Measurements from ENCODE around the gene MRPL28. TPM values are rescaled to one million over a fixed set of nuclear protein-coding genes. Genes with fewer than 3 reads are reported as not detected.

Gene MRPL28
- total and polyA plus RNA-seq, 4 donors: 35.5 to 107 (median 40.3) TPM

DNA sequence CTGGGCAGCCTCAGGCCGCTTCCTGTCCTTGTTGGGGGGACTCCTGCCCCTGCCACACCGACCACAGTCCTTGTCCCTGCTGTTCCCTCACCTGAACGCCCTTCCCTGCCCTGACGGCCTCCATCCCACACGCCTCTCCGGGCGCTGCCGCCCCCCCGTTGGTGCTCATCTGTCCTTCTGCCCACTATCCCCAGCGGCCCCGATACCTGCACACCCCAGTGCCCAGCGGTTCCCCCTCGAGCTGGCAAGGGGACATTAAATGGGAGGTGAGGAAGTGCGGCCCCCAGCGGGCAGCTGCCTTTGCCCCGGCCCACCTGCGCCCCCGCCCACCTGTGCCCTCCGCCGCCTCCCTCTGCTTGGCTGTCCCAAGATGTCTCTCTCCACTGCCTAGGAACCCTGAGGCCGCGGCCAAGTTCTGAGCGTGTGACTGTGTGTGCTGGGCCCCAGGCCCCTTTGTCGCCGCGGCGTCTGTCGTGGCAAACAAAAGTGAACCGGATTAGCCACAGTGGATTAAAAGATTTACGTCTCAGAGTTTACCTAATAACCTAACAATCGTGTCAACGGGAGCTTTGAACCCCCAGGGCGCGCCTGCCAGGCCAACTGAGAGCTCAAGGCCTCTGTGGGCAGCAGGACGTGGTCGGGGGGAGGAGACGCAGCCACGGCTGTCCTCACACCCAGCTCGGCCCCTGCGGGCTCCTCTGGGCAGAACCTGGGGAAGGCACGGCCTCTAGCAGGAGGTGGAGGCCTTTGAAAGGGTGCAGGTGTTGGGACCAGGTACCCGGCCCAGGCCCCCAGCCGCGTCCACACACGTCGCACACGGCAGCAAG lies 10.3 kb downstream of the MRPL28 start:
- ATAC-seq (ENCODE audit: low FRiP score) (no peak), DNase-seq (peak in 1 of 2 donors; percentile 74)
- no peaks in the 10 kb centered on the region for H3K36me3 ChIP-seq (ENCODE audit: control insufficient read depth in 1 of 2, insufficient read depth in 2 of 2, low read length in 1 of 2)
- H3K4me1 ChIP-seq (ENCODE audit: control insufficient read depth in 1 of 2, insufficient read depth in 2 of 2, low read length in 2 of 2): no peaks in the 10 kb centered on the region
- intact Hi-C loops (cut with DNase I): loop anchor here (5.0 kb wide), 1 partner anchor 253 kb away; no protein-coding TSS in a partner anchor
- H3K27ac ChIP-seq (ENCODE audit: low read depth in 1 of 2, low read length in 2 of 2): no peak overlapping the region
- no peak overlapping the region for H3K4me3 ChIP-seq (ENCODE audit: low read length in 2 of 2)
- 94 to 96% methylated on average over 47 of the region's 47 CpGs for WGBS, 2 donors
- H3K9me3 ChIP-seq (ENCODE audit: control insufficient read depth, low read length): no peaks in the 10 kb centered on the region
- H3K27me3 ChIP-seq (ENCODE audit: control insufficient read depth in 1 of 2, insufficient read depth in 2 of 2, low read length in 1 of 2): no peaks in the 10 kb centered on the region

DNA sequence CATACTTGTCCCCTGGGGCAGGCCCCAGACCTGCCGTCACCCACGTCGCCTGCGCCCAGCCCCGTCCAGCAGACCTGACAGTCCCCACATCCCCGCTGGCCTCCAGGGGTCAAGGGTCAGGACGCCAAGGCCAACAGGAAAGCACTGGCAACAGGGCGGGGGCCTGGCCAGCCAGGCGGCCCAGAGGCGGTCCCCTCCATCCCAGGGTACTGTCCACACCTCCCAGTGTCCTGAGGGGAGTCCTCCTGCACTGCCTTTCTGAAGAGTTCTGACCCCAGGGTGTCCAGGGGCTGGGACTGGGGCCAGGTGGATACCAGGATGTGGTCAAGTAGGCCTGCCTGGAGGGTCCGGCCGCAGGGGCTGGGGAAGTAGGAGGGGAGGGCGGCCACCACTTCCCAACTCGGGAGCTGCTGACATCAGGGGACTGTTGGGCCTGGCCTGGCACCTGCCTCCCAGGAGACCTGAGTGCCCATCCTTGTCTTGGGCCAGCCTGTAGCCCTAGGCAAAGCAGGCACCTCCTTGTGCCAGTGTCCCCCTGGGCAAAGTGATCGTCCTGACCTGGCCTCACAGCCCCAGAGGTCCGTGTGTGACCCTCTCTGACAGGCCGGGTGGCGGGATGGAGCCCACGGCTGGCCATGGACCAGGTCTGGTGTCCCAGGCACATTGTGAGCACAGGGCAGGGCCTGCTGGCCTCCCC lies 11.1 kb downstream of the MRPL28 start:
- no peaks in the 10 kb centered on the region for H3K36me3 ChIP-seq (ENCODE audit: control insufficient read depth in 1 of 2, insufficient read depth in 2 of 2, low read length in 1 of 2)
- 83 to 86% methylated on average over 19 of the region's 19 CpGs for WGBS, 2 donors
- no peaks in the 10 kb centered on the region for H3K27me3 ChIP-seq (ENCODE audit: control insufficient read depth in 1 of 2, insufficient read depth in 2 of 2, low read length in 1 of 2)
- no peak overlapping the region for H3K27ac ChIP-seq (ENCODE audit: low read depth in 1 of 2, low read length in 2 of 2)
- no peak for ATAC-seq (ENCODE audit: low FRiP score)
- DNase-seq: peak in 1 of 2 donors; percentile 72
- no peaks in the 10 kb centered on the region for H3K9me3 ChIP-seq (ENCODE audit: control insufficient read depth, low read length)
- no peak overlapping the region for H3K4me3 ChIP-seq (ENCODE audit: low read length in 2 of 2)
- H3K4me1 ChIP-seq (ENCODE audit: control insufficient read depth in 1 of 2, insufficient read depth in 2 of 2, low read length in 2 of 2): no peaks in the 10 kb centered on the region
- intact Hi-C loops (cut with DNase I): no loop called here

DNA sequence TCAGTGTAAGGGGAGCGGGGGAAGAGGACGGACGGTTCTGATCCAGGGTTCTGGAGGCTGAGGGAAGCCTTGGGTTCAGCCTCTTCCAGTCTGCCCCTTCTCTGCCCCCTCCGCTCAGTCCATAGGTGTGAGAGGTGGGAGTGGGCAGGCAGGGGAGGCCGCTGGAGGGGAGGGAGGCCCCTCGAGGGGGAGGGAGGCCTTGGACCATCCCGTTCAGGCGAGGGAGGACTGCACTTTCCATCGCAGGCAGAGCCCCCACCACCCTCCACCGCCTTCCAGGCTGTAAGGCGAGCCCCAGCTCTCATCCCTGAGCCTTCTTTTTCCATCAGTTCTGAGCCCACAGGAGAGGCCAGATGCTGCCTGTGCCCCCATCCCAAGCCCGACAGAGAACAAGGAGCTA lies 13.6 kb downstream of the MRPL28 start:
- Histone ChIP-seq H3K4me1 (ENCODE audit: control insufficient read depth in 1 of 2, insufficient read depth in 2 of 2, low read length in 2 of 2) (no peaks in the 10 kb centered on the region), H3K27me3 (ENCODE audit: control insufficient read depth in 1 of 2, insufficient read depth in 2 of 2, low read length in 1 of 2) (no peaks in the 10 kb centered on the region), H3K27ac (ENCODE audit: low read depth in 1 of 2, low read length in 2 of 2) (no peak overlapping the region), H3K9me3 (ENCODE audit: control insufficient read depth, low read length) (no peaks in the 10 kb centered on the region), H3K4me3 (ENCODE audit: low read length in 2 of 2) (no peak overlapping the region), H3K36me3 (ENCODE audit: control insufficient read depth in 1 of 2, insufficient read depth in 2 of 2, low read length in 1 of 2) (no peaks in the 10 kb centered on the region)
- WGBS, 2 donors: 65 to 68% methylated on average over 7 to 12 of the region's 12 CpGs
- intact Hi-C loops (cut with DNase I): no loop called here
- no peak for ATAC-seq (ENCODE audit: low FRiP score)
- no peak for DNase-seq

DNA sequence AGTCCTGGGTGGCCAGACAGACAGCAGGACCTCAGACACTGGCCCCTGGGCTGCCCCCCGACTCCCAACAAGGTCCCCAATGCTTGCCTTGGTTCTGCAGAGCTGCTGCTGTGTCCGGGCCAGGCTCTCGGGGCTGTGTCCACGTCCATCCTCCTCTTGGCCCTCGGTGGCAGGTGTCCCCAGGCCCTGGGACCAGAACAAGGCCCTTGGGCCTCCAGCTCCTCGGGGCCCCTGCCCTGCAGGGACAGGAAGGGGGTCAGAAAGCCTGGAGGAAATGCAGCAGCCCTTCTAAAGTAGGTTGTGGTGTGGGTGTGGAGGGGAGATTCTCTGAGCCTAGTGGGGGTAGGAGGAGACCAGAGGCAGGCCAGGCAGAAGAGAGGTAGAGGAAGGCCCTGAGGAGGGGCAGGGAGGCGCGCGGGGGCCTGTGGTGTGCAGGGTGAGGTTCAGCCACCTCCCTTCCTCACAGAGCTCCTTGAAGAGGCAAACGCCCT lies 15.3 kb downstream of the MRPL28 start:
- H3K4me3 ChIP-seq (ENCODE audit: low read length in 2 of 2): no peak overlapping the region
- ATAC-seq (ENCODE audit: low FRiP score) (no peak), DNase-seq (no peak)
- H3K27me3 ChIP-seq (ENCODE audit: control insufficient read depth in 1 of 2, insufficient read depth in 2 of 2, low read length in 1 of 2): no peaks in the 10 kb centered on the region
- H3K27ac ChIP-seq (ENCODE audit: low read depth in 1 of 2, low read length in 2 of 2): no peak overlapping the region
- whole genome bisulfite sequencing, 2 donors: 90 to 96% methylated on average over 10 of the region's 10 CpGs
- no peaks in the 10 kb centered on the region for H3K4me1 ChIP-seq (ENCODE audit: control insufficient read depth in 1 of 2, insufficient read depth in 2 of 2, low read length in 2 of 2)
- intact Hi-C loops (cut with DNase I): loop anchor here in 1 of 2 donors (5.0 kb wide), 1 partner anchor 123 kb away; the partner anchor contains the start of gene FAM234A
- no peaks in the 10 kb centered on the region for H3K9me3 ChIP-seq (ENCODE audit: control insufficient read depth, low read length)
- no peaks in the 10 kb centered on the region for H3K36me3 ChIP-seq (ENCODE audit: control insufficient read depth in 1 of 2, insufficient read depth in 2 of 2, low read length in 1 of 2)

DNA sequence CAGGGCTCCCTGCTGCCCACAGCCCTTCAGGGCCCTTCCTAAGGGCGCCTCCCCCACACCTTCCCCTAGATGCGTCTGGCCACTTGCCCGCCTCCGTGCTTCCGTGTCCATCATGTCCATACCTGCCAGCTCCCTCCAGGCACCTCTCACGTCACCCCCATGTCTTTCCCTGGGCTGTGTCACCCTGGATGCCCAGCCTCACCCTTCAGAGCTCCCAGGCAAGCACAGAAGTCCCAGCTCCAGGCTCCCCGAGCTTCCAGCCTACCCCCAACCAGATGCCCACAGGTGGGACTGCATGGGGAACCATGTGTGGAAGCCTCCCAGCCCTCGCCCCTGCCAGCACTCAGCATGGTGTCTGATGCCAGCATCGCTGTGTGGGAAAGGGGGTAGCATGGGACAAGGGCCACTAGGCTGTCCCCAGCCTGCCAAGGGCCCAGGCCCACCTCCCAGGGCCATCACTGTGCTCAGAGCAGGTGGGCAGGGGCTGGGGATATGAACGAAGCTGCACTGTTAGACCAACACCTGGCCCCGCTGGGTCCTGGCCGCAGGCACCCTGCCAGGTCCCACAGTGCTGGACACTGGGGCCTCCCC lies 16.0 kb downstream of the MRPL28 start:
- intact Hi-C loops (cut with DNase I): loop anchor here in 1 of 2 donors (5.0 kb wide), 1 partner anchor 122 kb away; the partner anchor contains the start of gene FAM234A
- DNase-seq (no peak), ATAC-seq (ENCODE audit: low FRiP score) (no peak)
- Histone ChIP-seq H3K9me3 (ENCODE audit: control insufficient read depth, low read length) (no peaks in the 10 kb centered on the region), H3K27ac (ENCODE audit: low read depth in 1 of 2, low read length in 2 of 2) (no peak overlapping the region), H3K4me3 (ENCODE audit: low read length in 2 of 2) (no peak overlapping the region), H3K36me3 (ENCODE audit: control insufficient read depth in 1 of 2, insufficient read depth in 2 of 2, low read length in 1 of 2) (no peaks in the 10 kb centered on the region), H3K27me3 (ENCODE audit: control insufficient read depth in 1 of 2, insufficient read depth in 2 of 2, low read length in 1 of 2) (no peaks in the 10 kb centered on the region), H3K4me1 (ENCODE audit: control insufficient read depth in 1 of 2, insufficient read depth in 2 of 2, low read length in 2 of 2) (no peaks in the 10 kb centered on the region)
- WGBS, 2 donors: 92 to 93% methylated on average over 12 of the region's 12 CpGs

DNA sequence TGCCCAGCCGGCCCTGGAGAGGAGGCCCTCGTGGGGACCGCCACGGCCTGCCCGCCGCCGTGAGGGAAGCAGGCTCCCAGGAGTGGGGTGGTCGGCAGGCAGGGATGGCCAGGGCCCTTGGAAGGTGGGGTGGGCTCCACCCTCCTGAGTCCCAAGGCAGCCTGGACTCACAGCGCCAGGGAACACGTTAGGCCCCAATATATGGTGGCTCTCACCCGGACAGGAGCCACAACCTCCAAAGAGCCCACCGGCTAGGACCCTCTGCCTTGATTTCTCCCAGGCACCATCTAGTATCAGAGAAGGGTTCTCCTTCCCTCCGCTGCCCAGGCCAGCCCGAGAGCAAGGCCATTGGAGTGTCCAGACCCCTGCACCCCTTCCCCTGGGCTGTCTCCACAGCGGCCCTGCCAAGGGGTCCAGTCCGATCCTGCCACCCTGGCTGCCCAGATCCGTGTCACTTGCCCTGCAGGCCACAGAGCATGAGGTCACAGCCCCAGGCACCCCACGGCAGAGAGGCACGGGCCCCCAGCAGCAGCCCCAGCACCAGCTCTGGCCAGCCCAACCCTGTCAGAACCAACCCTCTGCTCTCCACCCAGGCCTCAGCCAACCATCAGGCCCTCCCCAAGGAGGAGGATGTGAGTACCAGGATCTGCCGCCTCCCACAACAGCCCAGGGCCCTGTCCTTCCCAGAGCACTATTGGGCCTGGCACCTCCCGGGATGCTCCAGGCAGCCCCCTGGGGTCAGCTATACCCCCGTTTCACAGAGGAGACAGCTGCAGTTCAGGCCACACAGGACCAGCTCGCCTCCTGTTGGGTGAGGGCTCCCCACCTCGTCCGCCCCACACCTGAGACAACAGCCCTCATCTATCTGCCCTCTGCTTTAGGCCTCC lies 16.7 kb downstream of the MRPL28 start:
- no peaks in the 10 kb centered on the region for H3K9me3 ChIP-seq (ENCODE audit: control insufficient read depth, low read length)
- peak overlapping the region in 1 of 2 donors; percentile 0 for H3K27ac ChIP-seq (ENCODE audit: low read depth in 1 of 2, low read length in 2 of 2)
- no peaks in the 10 kb centered on the region for H3K27me3 ChIP-seq (ENCODE audit: control insufficient read depth in 1 of 2, insufficient read depth in 2 of 2, low read length in 1 of 2)
- H3K4me1 ChIP-seq (ENCODE audit: control insufficient read depth in 1 of 2, insufficient read depth in 2 of 2, low read length in 2 of 2): no peaks in the 10 kb centered on the region
- intact Hi-C loops (cut with DNase I): loop anchor here in 1 of 2 donors (5.0 kb wide), 1 partner anchor 121 kb away; the partner anchor contains the start of gene FAM234A
- H3K4me3 ChIP-seq (ENCODE audit: low read length in 2 of 2): no peak overlapping the region
- no peaks in the 10 kb centered on the region for H3K36me3 ChIP-seq (ENCODE audit: control insufficient read depth in 1 of 2, insufficient read depth in 2 of 2, low read length in 1 of 2)
- WGBS, 2 donors: 64 to 70% methylated on average over 24 to 25 of the region's 25 CpGs
- DNase-seq: no peak
- ATAC-seq (ENCODE audit: low FRiP score): peak; percentile 1

DNA sequence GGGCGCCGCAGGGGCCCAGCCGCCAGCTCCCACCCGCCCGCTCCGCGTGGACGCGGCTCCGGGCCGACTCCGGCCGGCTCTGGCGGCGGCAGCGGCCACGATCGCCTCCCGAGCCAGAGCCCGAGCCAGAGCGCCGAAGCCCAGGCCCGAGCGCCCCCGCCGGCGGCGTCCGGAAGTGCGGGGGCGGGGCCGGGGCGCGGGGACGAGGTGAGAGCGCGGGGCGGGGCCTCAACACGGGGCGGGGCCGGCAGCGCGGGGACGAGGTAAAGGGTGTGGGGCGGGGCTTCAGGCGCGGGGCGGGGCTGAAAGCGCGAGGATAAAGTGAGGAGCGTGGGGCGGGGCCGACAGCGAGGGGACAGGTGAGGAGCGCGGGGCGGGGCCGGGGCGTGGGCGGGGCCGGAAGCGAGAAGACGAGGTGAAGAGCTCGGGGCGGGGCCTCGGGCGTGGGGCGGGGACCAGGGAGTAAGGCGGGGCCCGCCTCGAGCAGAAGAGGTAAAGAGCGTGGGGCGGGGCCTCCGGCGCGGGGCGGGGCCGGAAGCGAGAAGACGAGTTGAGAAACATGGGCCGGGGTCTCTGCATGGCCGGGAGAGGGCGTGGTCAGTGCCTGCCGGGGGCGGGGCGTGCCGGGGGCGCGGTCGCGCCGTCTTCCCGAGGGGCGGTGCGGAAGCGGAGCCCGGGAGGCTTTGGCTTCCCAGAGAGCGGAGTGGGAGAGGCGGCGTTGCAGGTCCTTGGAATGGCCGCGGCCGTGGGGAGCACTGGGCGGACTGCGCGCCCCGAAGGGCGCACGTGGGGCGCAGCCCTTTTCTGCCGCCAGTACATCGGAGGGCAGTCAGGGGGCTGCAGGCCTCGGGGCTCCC lies 17.6 kb downstream of the MRPL28 start, which contains the start of gene AXIN1:
Gene AXIN1, minus strand, starts transcription at position 177 of the 857 bp plus-strand sequence. CDS start 5,698 bp downstream, outside the sequence.
- Histone ChIP-seq H3K9me3 (ENCODE audit: control insufficient read depth, low read length) (no peaks in the 10 kb centered on the region), H3K27me3 (ENCODE audit: control insufficient read depth in 1 of 2, insufficient read depth in 2 of 2, low read length in 1 of 2) (no peaks in the 10 kb centered on the region), H3K4me1 (ENCODE audit: control insufficient read depth in 1 of 2, insufficient read depth in 2 of 2, low read length in 2 of 2) (no peaks in the 10 kb centered on the region), H3K27ac (ENCODE audit: low read depth in 1 of 2, low read length in 2 of 2) (peak within 1 kb of the TSS in 1 of 2 donors; percentile 0), H3K4me3 (ENCODE audit: low read length in 2 of 2) (peak within 1 kb of the TSS; percentile 67 to 82), H3K36me3 (ENCODE audit: control insufficient read depth in 1 of 2, insufficient read depth in 2 of 2, low read length in 1 of 2) (no peaks in the 10 kb centered on the region)
- peak; percentile 99 to 100 for DNase-seq
- intact Hi-C loops (cut with DNase I): loop anchor here in 1 of 2 donors (1.0 to 5.0 kb wide), 2 partner anchors 120 to 175 kb away; partner anchors contain the start of genes CAPN15 and FAM234A
- ATAC-seq (ENCODE audit: low FRiP score): peak; percentile 95
- 0 to 1% methylated on average over 46 to 113 of the region's 113 CpGs for WGBS, 2 donors
